ENCODE data around the gene PSENEN. TPM values are rescaled to one million over a fixed set of nuclear protein-coding genes. Genes with fewer than 3 reads are reported as not detected.

PSENEN gene
- total RNA-seq, 2 donors from 2014 or later, result 50.7 to 53.7 TPM

GRCh38 chr19:35754370-35755130 is 9.1 kb downstream of the PSENEN start:
- H3K9me3 Mint-ChIP-seq, result no peaks in the 10 kb centered on the region
- no peak for ATAC-seq (replicated peaks in 1 of 2)
- DNase-seq, result no peak
- H3K4me1 Mint-ChIP-seq (ENCODE audit: low read depth), result peaks cover 41% of the 10 kb centered on the region
- H3K27me3 Mint-ChIP-seq (ENCODE audit: low read depth), result peaks cover 6% of the 10 kb centered on the region
- peaks cover 0 to 5% of the 10 kb centered on the region in 2 donors for H3K36me3 Mint-ChIP-seq (ENCODE audit: insufficient read depth in 2 of 2)
- H3K4me3 Mint-ChIP-seq, result no peak overlapping the region
- no peak overlapping the region for H3K27ac Mint-ChIP-seq

DNA sequence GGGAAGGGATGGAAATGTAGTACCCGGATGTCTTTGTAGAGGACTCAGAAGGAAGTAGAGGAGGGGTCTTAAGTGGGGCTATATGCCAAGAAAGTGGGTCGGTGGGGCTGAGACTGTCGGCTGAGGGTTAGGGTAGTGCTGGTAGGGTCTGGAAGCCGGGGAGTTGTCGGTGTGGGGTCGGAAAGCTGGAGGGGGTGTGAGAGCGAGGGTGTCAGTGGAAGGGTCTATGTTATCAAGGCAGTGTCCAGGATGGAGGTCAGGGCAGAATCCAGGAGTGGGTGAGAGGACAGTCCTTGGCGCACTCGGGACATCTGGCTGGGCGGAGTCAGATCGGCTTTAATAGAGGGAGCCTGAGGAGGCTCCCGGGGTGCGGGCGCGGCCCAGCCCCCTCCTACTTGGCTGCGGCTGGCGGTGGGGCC is 9.7 kb downstream of the PSENEN start:
- Mint-ChIP-seq H3K36me3 (ENCODE audit: insufficient read depth in 2 of 2) (peaks cover 0 to 7% of the 10 kb centered on the region in 2 donors), H3K4me1 (ENCODE audit: low read depth) (peaks cover 41% of the 10 kb centered on the region), H3K9me3 (no peaks in the 10 kb centered on the region), H3K4me3 (peak overlapping the region; percentile 33 to 58), H3K27ac (no peak overlapping the region), H3K27me3 (ENCODE audit: low read depth) (peaks cover 6% of the 10 kb centered on the region)
- DNase-seq (no peak), ATAC-seq (replicated peaks in 1 of 2) (no peak)

GRCh38 chr19:35755550-35756376 is 10.3 kb downstream of the PSENEN start:
- peaks cover 6% of the 10 kb centered on the region for H3K27me3 Mint-ChIP-seq (ENCODE audit: low read depth)
- ATAC-seq (replicated peaks in 1 of 2) (peak in 1 of 2 donors; percentile 13), DNase-seq (peak; percentile 66 to 70)
- H3K4me1 Mint-ChIP-seq (ENCODE audit: low read depth), result peaks cover 41% of the 10 kb centered on the region
- no peaks in the 10 kb centered on the region for H3K9me3 Mint-ChIP-seq
- peak overlapping the region; percentile 54 to 82 for H3K4me3 Mint-ChIP-seq
- H3K27ac Mint-ChIP-seq, result no peak overlapping the region
- H3K36me3 Mint-ChIP-seq (ENCODE audit: insufficient read depth in 2 of 2), result peaks cover 0 to 9% of the 10 kb centered on the region in 2 donors

DNA sequence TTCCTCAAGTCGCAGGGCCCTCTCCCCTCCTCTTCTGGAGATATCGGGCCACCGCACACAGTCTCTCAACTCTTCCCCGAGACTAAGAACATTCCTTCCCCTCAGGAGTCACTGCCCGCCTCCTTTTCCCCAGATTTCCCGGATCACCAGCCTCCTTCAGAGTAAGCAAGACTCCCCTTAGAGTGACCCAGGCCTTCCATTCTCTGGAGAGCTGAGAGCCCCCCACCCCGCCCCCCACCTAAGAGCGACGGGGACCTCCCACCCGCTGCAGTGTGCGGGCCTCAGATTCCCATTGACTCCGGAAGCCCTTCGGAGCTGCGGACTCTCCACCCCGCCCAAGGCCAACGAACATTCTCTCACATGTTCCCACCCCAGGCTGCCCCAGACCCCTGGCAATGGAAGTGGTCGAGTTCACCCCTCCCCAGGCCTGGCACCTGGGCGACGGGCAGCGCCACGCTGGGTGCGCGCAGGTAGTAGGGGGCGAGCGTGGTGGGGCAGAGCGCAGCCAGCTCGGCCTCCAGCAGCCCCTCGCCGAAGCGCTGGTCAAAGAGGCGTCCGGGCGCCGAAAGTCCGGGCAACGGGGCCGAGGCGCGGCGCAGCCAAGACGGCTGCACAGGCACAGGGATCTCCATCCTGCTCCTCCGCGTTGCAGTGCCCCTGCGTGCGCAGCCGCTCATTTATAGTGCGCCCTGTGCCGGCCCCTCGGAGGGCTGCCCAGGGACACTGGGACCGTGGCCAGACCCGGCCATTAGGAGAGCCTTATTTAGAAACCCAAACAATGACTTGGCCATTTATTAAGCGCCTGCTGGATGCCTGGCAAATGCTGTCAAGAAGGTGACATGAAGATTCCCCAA is 11.2 kb downstream of the PSENEN start, which contains the start of gene HSPB6:
Gene HSPB6 (minus strand): TSS at position 653 of the 854 bp plus-strand sequence. CDS start 21 bp downstream, at position 632.
- Mint-ChIP-seq H3K9me3 (no peaks in the 10 kb centered on the region), H3K36me3 (ENCODE audit: insufficient read depth in 2 of 2) (peaks cover 0 to 9% of the 10 kb centered on the region in 2 donors), H3K4me1 (ENCODE audit: low read depth) (peaks cover 41% of the 10 kb centered on the region), H3K27me3 (ENCODE audit: low read depth) (peaks cover 6% of the 10 kb centered on the region), H3K4me3 (peak within 1 kb of the TSS; percentile 82 to 88), H3K27ac (peak within 1 kb of the TSS; percentile 84)
- ATAC-seq (replicated peaks in 1 of 2) (no peak), DNase-seq (no peak)

DNA sequence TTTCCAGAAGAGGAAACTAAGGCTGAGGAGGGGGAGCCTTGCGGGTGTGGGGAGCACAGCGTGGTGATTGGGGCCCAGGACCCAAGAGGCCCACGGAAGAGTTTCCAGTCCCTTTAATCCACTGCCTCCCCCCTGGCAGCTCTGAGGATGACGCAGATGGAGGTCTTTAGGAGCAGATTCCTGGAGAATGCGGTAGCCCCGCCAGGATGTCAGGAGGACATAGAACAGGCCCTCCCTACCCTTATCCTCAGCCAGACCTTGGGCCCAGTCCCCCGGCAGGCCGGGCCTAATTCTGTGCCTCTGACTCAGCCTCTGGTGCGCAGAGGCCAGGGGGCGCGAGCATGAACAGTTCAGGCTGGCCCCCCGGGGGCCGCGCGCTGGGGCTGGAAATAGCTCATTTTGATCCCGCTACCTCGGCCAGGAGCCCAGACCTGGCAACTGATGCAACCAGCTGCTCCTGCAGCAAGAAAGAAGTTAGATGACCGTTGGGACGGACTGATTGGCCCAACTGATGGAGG is 11.8 kb downstream of the PSENEN start:
- H3K4me1 Mint-ChIP-seq (ENCODE audit: low read depth), result peaks cover 41% of the 10 kb centered on the region
- no peaks in the 10 kb centered on the region for H3K9me3 Mint-ChIP-seq
- H3K4me3 Mint-ChIP-seq, result peak overlapping the region; percentile 82 to 88
- DNase-seq, result peak; percentile 47 to 62
- H3K36me3 Mint-ChIP-seq (ENCODE audit: insufficient read depth in 2 of 2), result peaks cover 3 to 16% of the 10 kb centered on the region in 2 donors
- peak overlapping the region; percentile 75 for H3K27ac Mint-ChIP-seq
- peak; percentile 22 for ATAC-seq (replicated peaks in 1 of 2)
- peaks cover 6% of the 10 kb centered on the region for H3K27me3 Mint-ChIP-seq (ENCODE audit: low read depth)

DNA sequence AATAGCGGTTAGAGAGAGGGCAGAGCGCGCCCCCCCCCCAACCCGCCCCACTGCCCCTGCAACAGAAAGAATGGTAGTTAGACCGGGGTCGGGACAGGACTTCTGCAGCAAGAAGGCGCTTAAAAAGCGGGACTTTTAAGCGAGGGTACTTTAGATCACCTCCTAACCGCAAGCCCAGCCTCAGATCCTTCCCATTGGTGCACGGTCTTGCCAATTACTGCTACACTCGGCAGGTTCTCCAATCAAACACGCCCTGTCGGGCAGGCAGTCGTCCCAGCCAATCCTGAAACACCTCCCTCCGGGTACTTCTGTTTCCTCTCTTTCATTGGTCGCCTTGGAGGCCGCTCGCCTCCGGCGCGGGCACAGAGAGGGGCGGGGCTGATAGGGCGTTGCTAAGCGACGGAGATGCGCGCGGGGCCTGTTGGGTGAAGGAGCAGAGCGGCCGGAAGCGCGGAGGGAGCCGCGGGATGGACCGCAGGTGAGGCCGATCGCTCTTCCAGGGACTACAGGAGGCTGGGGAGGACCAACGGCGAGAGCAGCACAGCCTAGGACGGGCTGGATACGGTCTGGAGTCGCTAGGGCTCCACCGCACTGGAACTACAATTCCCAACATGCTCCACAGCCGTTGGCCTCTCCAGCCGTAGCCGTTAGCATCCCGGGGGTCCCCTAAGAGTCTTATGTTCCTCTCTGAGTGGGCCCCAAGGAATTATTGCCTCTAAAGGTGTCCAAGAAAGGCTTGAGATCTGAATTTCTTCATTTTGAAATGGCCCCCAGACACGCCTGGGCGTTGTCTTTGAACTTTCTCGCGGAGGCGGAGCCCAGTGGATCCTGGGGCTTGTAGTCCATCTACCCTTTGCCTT is 12.5 kb downstream of the PSENEN start, which contains the start of gene PROSER3:
Gene PROSER3 (plus strand): TSS at position 428 of the 860 bp plus-strand sequence. CDS start 40 bp downstream, at position 468.
- DNase-seq, result peak; percentile 99
- Mint-ChIP-seq H3K4me3 (peak within 1 kb of the TSS; percentile 82 to 88), H3K9me3 (no peaks in the 10 kb centered on the region), H3K36me3 (ENCODE audit: insufficient read depth in 2 of 2) (peaks cover 3 to 17% of the 10 kb centered on the region in 2 donors), H3K4me1 (ENCODE audit: low read depth) (peaks cover 41% of the 10 kb centered on the region), H3K27me3 (ENCODE audit: low read depth) (peaks cover 6% of the 10 kb centered on the region), H3K27ac (peak within 1 kb of the TSS; percentile 84)
- ATAC-seq (replicated peaks in 1 of 2), result peak; percentile 97

DNA sequence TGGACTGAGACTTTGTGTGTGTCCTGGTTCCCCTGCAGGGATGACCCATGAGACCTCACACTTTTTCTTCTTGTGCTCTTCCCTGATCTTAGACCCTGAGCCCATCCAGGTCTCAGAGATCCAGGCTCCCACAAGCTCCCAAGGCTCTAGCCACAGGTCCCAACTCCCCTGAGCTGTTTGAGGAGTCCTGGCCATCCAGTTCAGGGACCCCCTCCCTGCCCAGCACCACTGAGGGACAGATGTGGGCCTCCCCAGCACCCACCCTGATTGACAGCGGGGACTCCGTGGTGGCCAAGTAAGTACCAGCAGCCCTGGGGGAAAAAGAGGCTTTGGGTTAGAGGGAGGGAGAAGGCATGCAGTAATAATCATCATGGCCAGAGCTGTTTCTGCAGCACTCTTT is 14.2 kb downstream of the PSENEN start:
- Mint-ChIP-seq H3K36me3 (ENCODE audit: insufficient read depth in 2 of 2) (peaks cover 3 to 17% of the 10 kb centered on the region in 2 donors), H3K4me1 (ENCODE audit: low read depth) (peaks cover 41% of the 10 kb centered on the region), H3K27me3 (ENCODE audit: low read depth) (peaks cover 6% of the 10 kb centered on the region), H3K27ac (no peak overlapping the region), H3K4me3 (peak overlapping the region; percentile 23 to 82), H3K9me3 (no peaks in the 10 kb centered on the region)
- DNase-seq (no peak), ATAC-seq (replicated peaks in 1 of 2) (no peak)

- DNase-seq (no peak), ATAC-seq (replicated peaks in 1 of 2) (no peak)
- Mint-ChIP-seq H3K27ac (no peak overlapping the region), H3K4me1 (ENCODE audit: low read depth) (peaks cover 34% of the 10 kb centered on the region), H3K9me3 (no peaks in the 10 kb centered on the region), H3K4me3 (no peak overlapping the region), H3K36me3 (ENCODE audit: insufficient read depth in 2 of 2) (peaks cover 3 to 20% of the 10 kb centered on the region in 2 donors), H3K27me3 (ENCODE audit: low read depth) (peaks cover 6% of the 10 kb centered on the region)
These were observed 15.4 kb downstream of the PSENEN start for GRCh38 chr19:35760711-35761349.

- H3K36me3 Mint-ChIP-seq (ENCODE audit: insufficient read depth in 2 of 2), result peaks cover 7 to 23% of the 10 kb centered on the region in 2 donors
- no peak overlapping the region for H3K27ac Mint-ChIP-seq
- H3K27me3 Mint-ChIP-seq (ENCODE audit: low read depth), result no peaks in the 10 kb centered on the region
- no peak for DNase-seq
- no peaks in the 10 kb centered on the region for H3K9me3 Mint-ChIP-seq
- no peak for ATAC-seq (replicated peaks in 1 of 2)
- H3K4me3 Mint-ChIP-seq, result no peak overlapping the region
- peaks cover 8% of the 10 kb centered on the region for H3K4me1 Mint-ChIP-seq (ENCODE audit: low read depth)
These were observed 19.2 kb downstream of the PSENEN start for GRCh38 chr19:35764432-35765315.

GRCh38 chr19:35766571-35767104 is 21.2 kb downstream of the PSENEN start:
- Mint-ChIP-seq H3K4me3 (no peak overlapping the region), H3K4me1 (ENCODE audit: low read depth) (no peaks in the 10 kb centered on the region), H3K27me3 (ENCODE audit: low read depth) (no peaks in the 10 kb centered on the region), H3K27ac (no peak overlapping the region), H3K9me3 (no peaks in the 10 kb centered on the region), H3K36me3 (ENCODE audit: insufficient read depth in 2 of 2) (peaks cover 7 to 18% of the 10 kb centered on the region in 2 donors)
- DNase-seq (no peak), ATAC-seq (replicated peaks in 1 of 2) (no peak)

All from activated T-cell treated with anti-CD3 and anti-CD28 coated beads, Interleukin-2, amount 50 U/mL, for 72 hours (primary cell).